ENCODE data around the gene MGRN1. TPM values are rescaled to one million over a fixed set of nuclear protein-coding genes. Genes with fewer than 3 reads are reported as not detected.

The MGRN1 gene
- polyA plus RNA-seq, 3 donors = 3.7 to 48.2 (median 4.7) TPM

GRCh38 chr16:4673387-4674046 lies 48.9 kb downstream of the MGRN1 start:
- no peak for TF ChIP-seq CTCF (IDR thresholded peaks at IDR 0.05)
- Histone ChIP-seq H3K27me3 (ENCODE audit: control insufficient read depth in 2 of 2, insufficient read depth in 2 of 2, low read length in 2 of 2) (no peaks in the 10 kb centered on the region), H3K79me2 (ENCODE audit: insufficient read depth, low read length) (peaks cover 17% of the 10 kb centered on the region), H3K4me2 (replicated peaks; ENCODE audit: extremely low read depth, low read length, poor library complexity, severe bottlenecking) (no peak overlapping the region), H3K9ac (ENCODE audit: insufficient read depth, low read length, poor library complexity, severe bottlenecking) (no peak overlapping the region), H3K9me3 (replicated peaks in 1 of 2; ENCODE audit: control insufficient read depth in 1 of 2, insufficient read depth in 1 of 2, low read length in 2 of 2) (no peaks in the 10 kb centered on the region), H2AFZ (ENCODE audit: insufficient read depth, low read depth, low read length, poor library complexity, severe bottlenecking) (no peak overlapping the region), H3K36me3 (replicated peaks in 1 of 2; ENCODE audit: control insufficient read depth in 1 of 2, insufficient read depth in 2 of 2, low read length in 2 of 2) (peaks cover 70 to 81% of the 10 kb centered on the region in 2 donors), H3K4me3 (replicated peaks in 1 of 3; ENCODE audit: low read depth in 2 of 3, low read length in 3 of 3) (no peak overlapping the region), H4K20me1 (ENCODE audit: insufficient read depth, low read length) (peaks cover 6% of the 10 kb centered on the region), H3K27ac (ENCODE audit: low read depth in 1 of 2, low read length in 2 of 2) (no peak overlapping the region), H3K4me1 (ENCODE audit: control insufficient read depth in 1 of 2, insufficient read depth in 2 of 2, low read length in 2 of 2) (peaks cover under 1 to 2% of the 10 kb centered on the region in 2 donors)
- WGBS (ENCODE audit: insufficient coverage) = 96% methylated on average over 27 of the region's 33 CpGs
- Mint-ChIP-seq H3K9me3 (no peaks in the 10 kb centered on the region), H3K4me3 (no peak overlapping the region), H3K27me3 (ENCODE audit: low read depth in 3 of 3) (no peaks in the 10 kb centered on the region), H3K27ac (no peak overlapping the region), H3K4me1 (peaks cover 13% of the 10 kb centered on the region), H3K36me3 (peaks cover 53 to 79% of the 10 kb centered on the region in 2 donors)
- intact Hi-C loops (cut with micrococcal nuclease) = no loop called here
- DNase-seq = no peak

- Histone ChIP-seq H3K79me2 (ENCODE audit: insufficient read depth, low read length) (peaks cover 17% of the 10 kb centered on the region), H3K4me2 (replicated peaks; ENCODE audit: extremely low read depth, low read length, poor library complexity, severe bottlenecking) (no peak overlapping the region), H3K27ac (ENCODE audit: low read depth in 1 of 2, low read length in 2 of 2) (no peak overlapping the region), H3K9ac (ENCODE audit: insufficient read depth, low read length, poor library complexity, severe bottlenecking) (no peak overlapping the region), H2AFZ (ENCODE audit: insufficient read depth, low read depth, low read length, poor library complexity, severe bottlenecking) (no peak overlapping the region), H4K20me1 (ENCODE audit: insufficient read depth, low read length) (peaks cover 6% of the 10 kb centered on the region), H3K27me3 (ENCODE audit: control insufficient read depth in 2 of 2, insufficient read depth in 2 of 2, low read length in 2 of 2) (no peaks in the 10 kb centered on the region), H3K36me3 (replicated peaks in 1 of 2; ENCODE audit: control insufficient read depth in 1 of 2, insufficient read depth in 2 of 2, low read length in 2 of 2) (peaks cover 58 to 67% of the 10 kb centered on the region in 2 donors), H3K4me1 (ENCODE audit: control insufficient read depth in 1 of 2, insufficient read depth in 2 of 2, low read length in 2 of 2) (peaks cover 14 to 15% of the 10 kb centered on the region in 2 donors), H3K9me3 (replicated peaks in 1 of 2; ENCODE audit: control insufficient read depth in 1 of 2, insufficient read depth in 1 of 2, low read length in 2 of 2) (no peaks in the 10 kb centered on the region), H3K4me3 (replicated peaks in 1 of 3; ENCODE audit: low read depth in 2 of 3, low read length in 3 of 3) (no peak overlapping the region)
- 92% methylated on average over 1 of the region's 9 CpGs for WGBS (ENCODE audit: insufficient coverage)
- H3K27ac Mint-ChIP-seq = peak overlapping the region in 1 of 7 donors; percentile 53
- intact Hi-C loops (cut with micrococcal nuclease) = no loop called here
- no peaks in the 10 kb centered on the region for H3K27me3 Mint-ChIP-seq (ENCODE audit: low read depth in 3 of 3)
- peaks cover 47 to 86% of the 10 kb centered on the region in 2 donors for H3K36me3 Mint-ChIP-seq
- DNase-seq = no peak
- H3K4me3 Mint-ChIP-seq = no peak overlapping the region
- no peak for TF ChIP-seq CTCF (IDR thresholded peaks at IDR 0.05)
- peaks cover 26% of the 10 kb centered on the region for H3K4me1 Mint-ChIP-seq
- H3K9me3 Mint-ChIP-seq = peaks cover 0 to 1% (median 0%) of the 10 kb centered on the region in 7 donors
Observed at GRCh38 chr16:4674926-4675530, 50.4 kb downstream of the MGRN1 start.

All from CD14-positive monocyte (primary cell).